HG03066 (cell line): ENCODE data around the gene INS.

Source experiments
- ATAC-seq: cut with Tn5 transposase; IDR thresholded peaks from one replicate; pipeline ENCODE4 v1.9.1; 2021; ENCODE audit warnings: low read depth; ENCODE audit not compliant: unreplicated experiment

Gene INS

GRCh38 chr11:2122907-2123627, 37.9 kb downstream of the INS start:
- ATAC-seq = no peak

GRCh38 chr11:2122222-2122906, 38.6 kb downstream of the INS start:
- ATAC-seq = no peak

GRCh38 chr11:2121227-2122130, 39.5 kb downstream of the INS start:
- no peak for ATAC-seq

GRCh38 chr11:2120359-2121100, 40.5 kb downstream of the INS start:
- ATAC-seq = no peak

- ATAC-seq = no peak
Observed at GRCh38 chr11:2118677-2119076, 42.3 kb downstream of the INS start.

GRCh38 chr11:2116680-2117079, 44.3 kb downstream of the INS start:
- no peak for ATAC-seq

- no peak for ATAC-seq
Observed at GRCh38 chr11:2115308-2115707, 45.7 kb downstream of the INS start.

- no peak for ATAC-seq
Observed at GRCh38 chr11:2114430-2115241, 46.4 kb downstream of the INS start.

- no peak for ATAC-seq
Observed at GRCh38 chr11:2113776-2114175, 47.2 kb downstream of the INS start.

- ATAC-seq = no peak
Observed at GRCh38 chr11:2110521-2110920, 50.5 kb downstream of the INS start.
